IMR-90 (cell line): ENCODE measurements around the gene LUC7L. TPM values are rescaled to one million over a fixed set of nuclear protein-coding genes. Genes with fewer than 3 reads are reported as not detected.

ENCODE experiments used
- ATAC-seq: fragments of 200-7000 bp; cut with Tn5 transposase; 2 replicates; pipeline ENCODE4 v1.9.1; 2020; ENCODE audit warnings: low read depth, mild to moderate bottlenecking, moderate library complexity
- BruUV-seq: library from RNA; stranded (reverse); fragments of 400-500 nt; replicated peaks from 2 replicates; lab custom pipeline; 2021; lab: Mats Ljungman, UMichigan
- CTCF ChIA-PET: fragments of 300-600 bp; formaldehyde crosslinking; extraction: SDS; loops from one replicate; lab custom pipeline; 2021; ENCODE audit warnings: antibody characterized with exemption; lab: Yijun Ruan, JAX
- POLR2A ChIA-PET: fragments of 300-600 bp; sonication (Branson Sonifier 250); formaldehyde crosslinking; loops from one replicate; lab custom pipeline; 2022; ENCODE audit warnings: antibody characterized with exemption; ENCODE audit not compliant: unreplicated experiment; lab: Charles Lee
- DNase-seq: peaks from one replicate; pipeline ENCODE4 v3.0.0; 2013
- H2AFZ ChIP-seq: replicated peaks from 2 replicates; pipeline ENCODE3; 2013; ENCODE audit warnings: low read length, mild to moderate bottlenecking; ENCODE audit not compliant: poor library complexity
- H2AK5ac ChIP-seq: 2 replicates; pipeline ENCODE4 v1.6.1; 2013; ENCODE audit warnings: low read depth, low read length, inconsistent platforms
- H2AK9ac ChIP-seq: replicated peaks from 2 replicates; pipeline ENCODE3; 2013; ENCODE audit warnings: mild to moderate bottlenecking, low read depth, low read length, moderate library complexity; ENCODE audit not compliant: poor library complexity
- H2BK120ac ChIP-seq: 2 replicates; pipeline ENCODE4 v1.6.1; 2013; ENCODE audit warnings: low read depth, low read length, inconsistent platforms
- H2BK15ac ChIP-seq: 3 replicates; pipeline ENCODE4 v1.6.1; 2013; ENCODE audit warnings: low read depth, low read length, inconsistent platforms
- H2BK20ac ChIP-seq: 2 replicates; pipeline ENCODE4 v1.6.1; 2013; ENCODE audit warnings: low read depth, mild to moderate bottlenecking, inconsistent platforms, low read length, moderate library complexity
- H2BK5ac ChIP-seq: 2 replicates; pipeline ENCODE4 v1.6.1; 2013; ENCODE audit warnings: mild to moderate bottlenecking, low read depth, low read length, inconsistent platforms; ENCODE audit not compliant: poor library complexity, severe bottlenecking
- H3K14ac ChIP-seq: replicated peaks from 2 replicates; pipeline ENCODE4 v1.6.1; 2013; ENCODE audit warnings: low read depth, low read length, inconsistent platforms
- H3K18ac ChIP-seq: 2 replicates; pipeline ENCODE4 v1.6.1; 2013; ENCODE audit warnings: low read depth, low read length, control low read depth
- H3K23ac ChIP-seq: 2 replicates; pipeline ENCODE4 v1.6.1; 2013; ENCODE audit warnings: low read depth, low read length, inconsistent platforms
- H3K27ac ChIP-seq: 2 replicates; pipeline ENCODE4 v1.5.1; 2013; ENCODE audit warnings: mild to moderate bottlenecking, control low read depth, low read length; ENCODE audit not compliant: insufficient read depth
- H3K27me3 ChIP-seq: 2 replicates; pipeline ENCODE4 v1.6.1; 2013; ENCODE audit warnings: low read length; ENCODE audit not compliant: control insufficient read depth, insufficient read depth
- H3K36me3 ChIP-seq: 2 replicates; pipeline ENCODE4 v1.6.1; 2013; ENCODE audit warnings: low read length, mixed read lengths; ENCODE audit not compliant: control insufficient read depth, insufficient read depth
- H3K4ac ChIP-seq: 2 replicates; pipeline ENCODE4 v1.6.1; 2013; ENCODE audit warnings: low read depth, low read length, inconsistent platforms
- H3K4me1 ChIP-seq: 2 replicates; pipeline ENCODE4 v1.6.1; 2013; ENCODE audit warnings: low read length, mixed read lengths; ENCODE audit not compliant: control insufficient read depth, insufficient read depth
- H3K4me2 ChIP-seq: 2 replicates; pipeline ENCODE4 v1.6.1; 2013; ENCODE audit warnings: low read depth, mild to moderate bottlenecking, control low read depth, low read length, moderate library complexity
- H3K4me3 ChIP-seq: 2 replicates; pipeline ENCODE4 v1.5.1; 2013; ENCODE audit warnings: low read depth, mild to moderate bottlenecking, control low read depth, low read length, moderate library complexity; ENCODE audit not compliant: insufficient read depth
- H3K56ac ChIP-seq: 2 replicates; pipeline ENCODE4 v1.6.1; 2013; ENCODE audit warnings: low read length, inconsistent platforms; ENCODE audit not compliant: insufficient read depth; ENCODE audit errors: extremely low read depth
- H3K79me1 ChIP-seq, 2 experiments: 2 replicates each; pipeline ENCODE4 v1.6.1; 2013; ENCODE audit warnings: low read length in 2 of 2, inconsistent platforms in 1 of 2, low read depth in 1 of 2
- H3K9ac ChIP-seq: 2 replicates; pipeline ENCODE4 v1.6.1; 2013; ENCODE audit warnings: low read depth, low read length, control low read depth
- H3K9me1 ChIP-seq: 2 replicates; pipeline ENCODE4 v1.6.1; 2013; ENCODE audit warnings: low read length, inconsistent platforms; ENCODE audit not compliant: insufficient read depth
- H3K9me3 ChIP-seq: 2 replicates; pipeline ENCODE4 v1.6.1; 2013; ENCODE audit warnings: low read length; ENCODE audit not compliant: control insufficient read depth, insufficient read depth
- H4K20me1 ChIP-seq: 2 replicates; pipeline ENCODE4 v1.6.1; 2013; ENCODE audit warnings: low read length, inconsistent platforms; ENCODE audit not compliant: insufficient read depth
- H4K5ac ChIP-seq: 2 replicates; pipeline ENCODE4 v1.6.1; 2013; ENCODE audit warnings: mild to moderate bottlenecking, low read depth, low read length, control low read depth
- H4K8ac ChIP-seq, 2 experiments: 2 replicates each; pipeline ENCODE4 v1.6.1; 2013; ENCODE audit warnings: low read depth in 2 of 2, low read length in 2 of 2, control low read depth in 1 of 2, inconsistent platforms in 1 of 2
- H4K91ac ChIP-seq: 2 replicates; pipeline ENCODE4 v1.6.1; 2013; ENCODE audit warnings: low read depth, low read length, inconsistent platforms; ENCODE audit not compliant: insufficient read depth
- CEBPB ChIP-seq: IDR thresholded peaks from 2 replicates; pipeline ENCODE4 v1.6.1; 2012; ENCODE audit warnings: low read depth, low read length, improper control_type of control experiment
- MAFK ChIP-seq: IDR thresholded peaks from 2 replicates; pipeline ENCODE4 v1.6.1; 2012; ENCODE audit warnings: low read depth, low read length, improper control_type of control experiment
- RCOR1 ChIP-seq: IDR thresholded peaks from 2 replicates; pipeline ENCODE4 v1.6.1; 2012; ENCODE audit warnings: mild to moderate bottlenecking, low read length, improper control_type of control experiment; ENCODE audit not compliant: insufficient replicate concordance
- SMC3 ChIP-seq: fragments of 150-350 bp; IDR thresholded peaks from 2 replicates; pipeline ENCODE4 v1.6.1; 2016; ENCODE audit warnings: low read depth, mild to moderate bottlenecking, antibody characterized with exemption, low read length, moderate library complexity
- WGBS, 2 experiments: methylation state at CpG; one replicate each; pipeline versions ENCODE4 v1.1.5 to v1.1.7; 2013; ENCODE audit warnings: missing lambda C conversion rate in 2 of 2; ENCODE audit not compliant: insufficient read length in 1 of 2; ENCODE audit errors: extremely low coverage in 2 of 2; 5-methylcytosine and 5-hydroxymethylcytosine counted together
- dilution Hi-C: fragments of 300-500 bp; cut with HindIII; formaldehyde crosslinking; loops from one replicate; pipeline ENCODE4 v1.14.3; 2018; ENCODE audit warnings: low sequenced_read_pairs; ENCODE audit not compliant: unreplicated experiment
- in situ Hi-C: fragments of 300-500 bp; cut with MboI; formaldehyde crosslinking; loops from 3 replicates; pipeline ENCODE4 v1.14.3; 2019; ENCODE audit warnings: low sequenced_read_pairs, inconsistent platforms, mixed read lengths
- intact Hi-C: fragments of 100-400 bp; cut with micrococcal nuclease; formaldehyde crosslinking; loops from 2 replicates; pipeline ENCODE4 v1.10.0; 2022
- polyA plus RNA-seq, 3 experiments: library from polyadenylated mRNA; depleted of rRNA; stranded (reverse); fragments of >200 nt; gene quantifications; 2 replicates each; pipeline ENCODE4 v1.2.3, GENCODE V29; 2012; ENCODE audit warnings: low replicate concordance in 1 of 3
- total RNA-seq: library from RNA; depleted of rRNA; stranded (reverse); fragments of >200 nt; gene quantifications from 2 replicates; pipeline ENCODE4 v1.2.3, GENCODE V29; 2012

The LUC7L gene
- total and polyA plus RNA-seq, 2 of the 4 experiments (the other 2 are of a cell fraction), result 21.5 to 55.6 TPM

DNA sequence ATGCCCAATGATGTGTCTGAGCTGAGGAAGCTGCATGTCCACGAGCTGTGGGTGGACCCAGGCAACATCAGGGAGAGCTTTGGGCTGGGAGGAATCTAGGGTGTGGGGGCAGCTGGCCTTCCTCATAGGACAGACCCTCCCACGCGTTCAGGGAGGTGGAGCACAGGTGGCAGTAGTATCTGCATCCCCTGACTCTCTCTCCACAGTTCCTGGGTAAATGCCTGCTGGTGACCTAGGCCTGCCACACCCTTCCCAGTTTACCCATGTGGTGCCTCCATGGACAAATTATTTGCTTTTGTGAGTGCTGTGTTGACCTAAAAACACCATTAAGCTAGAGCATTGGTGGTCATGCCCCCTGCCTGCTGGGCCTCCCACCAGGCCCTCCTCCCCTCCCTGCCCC lies 60.2 kb downstream of the LUC7L start:
- H3K4me1 ChIP-seq, result no peaks in the 10 kb centered on the region; the same call in 1 of the 2 replicates
- CTCF ChIA-PET, result interaction anchor here (2.3 kb wide), 1 partner anchor 62 kb away, joined by 8 read pairs; no protein-coding TSS in a partner anchor
- peaks cover 5% of the 10 kb centered on the region for H4K20me1 ChIP-seq
- H3K79me1 ChIP-seq, result no peaks in the 10 kb centered on the region
- no CpG with 5 or more reads among the region's 3 CpGs for WGBS, 2 experiments
- H2AK9ac ChIP-seq, result no peak overlapping the region
- in situ Hi-C loops (no loop called here), dilution Hi-C loops (no loop called here), intact Hi-C loops (no loop called here)
- no peak overlapping the region for H3K4me3 ChIP-seq
- TF ChIP-seq CEBPB, result no peak
- no peak for TF ChIP-seq MAFK
- TF ChIP-seq RCOR1, result no peak
- no peak for TF ChIP-seq SMC3
- 0 out of 2 replicates have a peak, but pooled peaks cover 4% of the 10 kb centered on the region for H3K9me1 ChIP-seq
- no peak overlapping the region for H4K91ac ChIP-seq
- H2AFZ ChIP-seq, result no peak overlapping the region
- H4K5ac ChIP-seq, result no peak overlapping the region
- no peak overlapping the region for H3K23ac ChIP-seq
- DNase-seq (no peak), ATAC-seq (no peak)
- H3K56ac ChIP-seq, result no peak overlapping the region
- H2BK5ac ChIP-seq, result no peak overlapping the region
- BruUV-seq, result no TSS peak
- H2BK120ac ChIP-seq, result no peak overlapping the region
- H3K14ac ChIP-seq, result no peak overlapping the region
- POLR2A ChIA-PET, result no interaction called here
- no peak overlapping the region for H2AK5ac ChIP-seq
- no peak overlapping the region for H3K18ac ChIP-seq
- no peak overlapping the region for H3K4me2 ChIP-seq
- no peak overlapping the region for H2BK15ac ChIP-seq
- H3K27ac ChIP-seq, result no peak overlapping the region
- no peak overlapping the region for H3K9ac ChIP-seq
- H3K36me3 ChIP-seq, result no peaks in the 10 kb centered on the region
- H2BK20ac ChIP-seq, result no peak overlapping the region
- no peak overlapping the region for H3K4ac ChIP-seq
- H3K27me3 ChIP-seq, result peaks cover 53% of the 10 kb centered on the region
- H4K8ac ChIP-seq, result no peak overlapping the region
- no peaks in the 10 kb centered on the region; the same call in none of the 2 replicates for H3K9me3 ChIP-seq
